ENCODE measurements around the gene NUDT3.

DNA sequence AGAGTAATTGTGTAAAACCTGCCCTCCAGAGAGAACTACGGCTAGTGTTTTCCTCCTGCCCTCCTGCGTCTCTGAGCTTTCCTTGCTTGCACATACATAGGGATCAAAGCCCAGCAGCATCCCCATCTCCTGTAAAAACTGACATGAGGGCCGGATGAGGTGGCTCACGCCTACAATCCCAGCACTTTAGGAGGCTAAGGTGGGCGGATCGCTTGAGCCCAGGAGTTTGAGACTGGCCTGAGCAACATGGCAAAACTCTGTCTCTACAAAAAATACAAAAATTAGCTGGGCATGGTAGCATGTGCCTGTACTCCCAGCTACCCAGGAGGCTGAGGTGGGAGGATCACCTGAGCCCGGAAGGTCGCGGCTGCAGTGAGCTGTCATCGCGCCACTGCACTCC, 103.3 kb downstream of the NUDT3 start:
- no peak for TF ChIP-seq RAD21 (IDR thresholded peaks at IDR 0.05; ENCODE audit: low read depth)
- no peak for TF ChIP-seq POLR2A (IDR thresholded peaks at IDR 0.05; ENCODE audit: borderline replicate concordance, extremely low read depth, insufficient read depth, insufficient read length)
- TF ChIP-seq, protein P1, sequence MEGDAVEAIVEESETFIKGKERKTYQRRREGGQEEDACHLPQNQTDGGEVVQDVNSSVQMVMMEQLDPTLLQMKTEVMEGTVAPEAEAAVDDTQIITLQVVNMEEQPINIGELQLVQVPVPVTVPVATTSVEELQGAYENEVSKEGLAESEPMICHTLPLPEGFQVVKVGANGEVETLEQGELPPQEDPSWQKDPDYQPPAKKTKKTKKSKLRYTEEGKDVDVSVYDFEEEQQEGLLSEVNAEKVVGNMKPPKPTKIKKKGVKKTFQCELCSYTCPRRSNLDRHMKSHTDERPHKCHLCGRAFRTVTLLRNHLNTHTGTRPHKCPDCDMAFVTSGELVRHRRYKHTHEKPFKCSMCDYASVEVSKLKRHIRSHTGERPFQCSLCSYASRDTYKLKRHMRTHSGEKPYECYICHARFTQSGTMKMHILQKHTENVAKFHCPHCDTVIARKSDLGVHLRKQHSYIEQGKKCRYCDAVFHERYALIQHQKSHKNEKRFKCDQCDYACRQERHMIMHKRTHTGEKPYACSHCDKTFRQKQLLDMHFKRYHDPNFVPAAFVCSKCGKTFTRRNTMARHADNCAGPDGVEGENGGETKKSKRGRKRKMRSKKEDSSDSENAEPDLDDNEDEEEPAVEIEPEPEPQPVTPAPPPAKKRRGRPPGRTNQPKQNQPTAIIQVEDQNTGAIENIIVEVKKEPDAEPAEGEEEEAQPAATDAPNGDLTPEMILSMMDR (IDR thresholded peaks at IDR 0.05 in 2 of 3, conservative IDR thresholded peaks at IDR 0.05 in 1 of 3; ENCODE audit: borderline replicate concordance in 1 of 3, insufficient read depth in 1 of 3, low read depth in 2 of 3, low read length in 2 of 3), result no peak
- TF ChIP-seq EGR1 (IDR thresholded peaks at IDR 0.05; ENCODE audit: low read depth), result no peak
- no peak for TF ChIP-seq EZH2phosphoT487 (IDR thresholded peaks at IDR 0.05; ENCODE audit: borderline replicate concordance)
- TF ChIP-seq ELF1 (IDR thresholded peaks at IDR 0.05; ENCODE audit: borderline replicate concordance, low read depth), result no peak
- TF ChIP-seq SP1 (IDR thresholded peaks at IDR 0.05; ENCODE audit: low read depth), result no peak
- no peak for TF ChIP-seq POLR2AphosphoS5 (IDR thresholded peaks at IDR 0.05; ENCODE audit: low read depth, low read length)
- TF ChIP-seq FOSL1 (IDR thresholded peaks at IDR 0.05; ENCODE audit: low read depth), result no peak
- TF ChIP-seq MAX (IDR thresholded peaks at IDR 0.05), result no peak
- TF ChIP-seq EZH2 (IDR thresholded peaks at IDR 0.05), result no peak
- no peak for TF ChIP-seq YY1 (IDR thresholded peaks at IDR 0.05; ENCODE audit: extremely low read depth, insufficient replicate concordance, low read depth, low read length)

Measured in HCT116 (cell line).